GM19452 (cell line): ENCODE measurements around the gene PHF24.

Experiments
- ATAC-seq: cut with Tn5 transposase; IDR thresholded peaks from one replicate; pipeline ENCODE4 v1.9.1; 2021; ENCODE audit not compliant: unreplicated experiment

PHF24 gene

GRCh38 chr9:34982361-34982760 lies 24.3 kb downstream of the PHF24 start:
- ATAC-seq = no peak

DNA sequence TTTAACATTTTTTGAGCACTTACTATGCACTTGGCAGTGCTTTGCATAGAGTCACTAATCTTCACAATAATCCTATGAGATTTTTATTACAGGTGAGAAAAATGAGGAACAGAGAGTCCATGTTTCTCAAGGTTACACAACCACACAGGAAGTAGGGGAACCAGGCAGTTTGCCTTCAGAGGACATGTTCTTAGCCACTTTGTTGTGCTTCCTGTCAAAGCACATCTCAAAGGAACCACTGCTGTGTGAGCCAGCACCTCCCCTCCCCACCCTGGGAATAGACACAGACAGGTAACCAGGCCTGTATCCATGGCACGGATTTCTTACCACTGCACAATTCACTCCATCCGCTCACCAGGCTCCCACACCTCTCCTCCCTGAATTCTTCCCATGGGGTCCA lies 25.1 kb downstream of the PHF24 start:
- peak; percentile 66 for ATAC-seq

DNA sequence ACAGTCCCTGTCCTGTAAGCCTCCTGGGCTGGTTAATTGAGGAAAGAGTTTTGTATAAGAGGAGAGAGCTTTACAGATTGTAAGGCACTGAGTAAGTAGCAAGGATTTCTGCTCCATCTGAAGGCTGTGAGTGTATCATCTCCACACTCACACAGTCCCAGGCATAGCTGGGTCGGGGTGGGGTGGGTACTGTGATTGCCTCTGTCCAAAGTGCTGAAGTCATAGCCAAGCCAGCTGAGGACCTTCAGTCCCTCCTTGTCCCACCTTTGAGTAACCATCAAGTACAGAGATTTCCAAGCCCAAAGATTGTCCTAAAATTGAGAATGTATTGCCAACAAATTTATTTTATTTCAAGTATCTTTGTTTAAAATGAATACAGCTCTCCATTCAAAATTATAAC lies 26.0 kb downstream of the PHF24 start:
- ATAC-seq = no peak

DNA sequence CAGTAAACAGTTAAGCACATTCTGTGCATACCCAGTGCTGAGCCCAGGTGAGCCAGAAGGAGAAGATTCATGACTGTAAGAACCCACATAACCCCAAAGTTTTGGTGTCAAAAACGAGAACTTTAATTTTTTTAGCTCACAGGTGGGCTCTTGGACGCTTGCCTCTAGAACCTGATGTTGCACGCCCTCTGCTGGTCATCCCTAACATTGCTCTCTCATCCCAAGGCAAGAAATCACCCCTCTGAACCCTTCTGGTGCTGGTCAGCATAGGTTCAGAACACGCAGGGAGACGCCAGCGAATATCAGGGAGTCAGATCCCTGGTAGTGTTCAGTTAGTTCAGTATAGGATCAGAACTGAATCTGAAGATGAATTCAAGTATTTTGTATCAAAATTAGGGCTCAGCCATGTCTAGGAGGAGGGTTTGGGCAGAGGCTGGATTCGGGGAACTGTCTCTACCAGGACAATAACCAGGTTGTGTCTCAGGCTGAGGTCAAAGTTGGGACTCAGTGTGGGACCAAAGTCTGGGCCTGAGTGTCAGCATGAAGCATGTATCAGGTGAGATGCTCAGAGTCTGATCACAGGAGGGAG lies 27.3 kb downstream of the PHF24 start:
- no peak for ATAC-seq

GRCh38 chr9:34986540-34987047 lies 28.5 kb downstream of the PHF24 start:
- ATAC-seq = no peak

GRCh38 chr9:34987160-34987901 lies 29.2 kb downstream of the PHF24 start:
- no peak for ATAC-seq

- ATAC-seq = no peak
Measured at GRCh38 chr9:34988218-34989002, 30.3 kb downstream of the PHF24 start.

DNA sequence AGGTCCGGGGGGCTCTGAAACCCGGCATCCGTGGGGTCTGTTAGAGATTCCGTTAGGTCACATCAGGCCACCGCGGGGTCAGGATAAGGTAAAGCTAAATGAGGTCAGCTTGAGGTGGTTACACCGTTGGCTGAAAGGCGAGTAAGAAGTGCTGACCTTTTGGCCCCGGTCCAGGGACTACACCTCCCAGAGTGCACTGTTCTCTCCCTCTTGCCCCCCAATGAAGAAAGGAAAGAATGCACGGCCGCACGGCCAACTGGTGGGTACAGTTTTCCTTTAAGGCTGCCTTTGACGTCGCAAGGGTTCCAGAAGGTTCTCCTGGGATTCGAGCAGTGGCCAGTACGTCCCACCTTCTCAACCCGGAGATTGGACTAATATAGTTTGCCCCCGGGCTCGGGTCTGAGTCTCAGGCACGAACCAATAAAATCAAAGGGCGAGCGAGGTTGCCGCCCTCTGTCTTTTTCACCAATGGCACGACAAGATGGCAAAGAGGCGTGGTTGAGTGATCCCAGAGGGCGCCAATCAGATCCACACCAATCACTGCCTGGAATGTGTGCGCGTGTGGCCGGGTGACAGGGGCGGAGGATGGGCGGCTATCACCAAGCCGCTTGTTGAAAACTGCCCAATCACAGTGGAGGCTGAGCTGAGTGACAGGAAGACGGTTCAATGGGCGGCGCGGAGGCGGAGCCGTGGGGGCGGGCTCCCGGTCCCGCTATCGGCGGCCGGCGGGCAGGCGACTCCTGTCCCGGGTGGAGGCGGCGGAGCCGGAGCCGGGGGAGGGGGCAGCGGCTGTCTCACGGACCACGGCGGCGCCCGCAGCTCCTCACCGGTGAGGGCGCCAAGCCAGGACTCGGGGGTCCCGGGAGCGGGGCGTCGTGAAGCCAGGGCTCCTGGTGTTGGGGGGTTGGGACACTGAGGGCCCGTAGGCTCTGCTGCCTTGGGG lies 31.2 kb downstream of the PHF24 start, which contains the start of gene DNAJB5:
Gene DNAJB5 (plus strand): TSS at position 743 of the 943 bp plus-strand sequence. CDS start 886 bp downstream, outside the sequence.
- ATAC-seq = peak; percentile 89

- no peak for ATAC-seq
Measured at GRCh38 chr9:34989946-34990635, 32.0 kb downstream of the PHF24 start.

DNA sequence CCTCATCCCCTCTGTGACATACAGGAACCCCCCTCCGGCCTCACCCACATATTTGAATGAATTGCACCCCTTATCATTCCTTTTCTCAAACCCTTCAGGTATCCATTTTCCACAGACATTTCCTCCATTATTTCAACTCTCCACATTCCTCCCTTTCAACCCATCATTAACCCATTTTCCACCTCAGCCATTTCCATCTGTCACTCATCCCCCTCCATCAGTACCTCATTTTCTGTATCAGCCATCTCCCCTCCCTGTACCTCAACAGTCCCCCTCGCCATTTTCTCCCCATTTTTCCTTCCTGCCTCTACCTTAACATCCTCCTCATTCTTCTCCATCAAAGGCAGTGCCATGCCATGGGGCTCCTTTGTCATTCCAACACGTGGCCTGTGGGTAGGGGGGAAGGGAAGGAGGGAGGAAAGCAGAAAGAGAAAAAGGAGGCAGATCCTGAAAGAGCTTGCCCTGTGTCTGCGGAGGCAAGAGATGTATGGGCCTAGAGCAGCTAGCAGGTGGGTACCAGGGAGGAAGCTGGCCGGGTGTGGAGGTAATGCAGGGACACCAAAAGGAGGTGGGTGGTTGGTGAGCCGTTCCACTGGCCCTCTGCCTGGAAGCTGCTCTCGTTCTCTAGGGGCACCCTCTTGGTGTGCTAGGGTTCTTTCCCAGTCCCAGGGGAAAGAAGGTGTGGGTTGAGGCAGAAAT lies 33.0 kb downstream of the PHF24 start:
- ATAC-seq = no peak

DNA sequence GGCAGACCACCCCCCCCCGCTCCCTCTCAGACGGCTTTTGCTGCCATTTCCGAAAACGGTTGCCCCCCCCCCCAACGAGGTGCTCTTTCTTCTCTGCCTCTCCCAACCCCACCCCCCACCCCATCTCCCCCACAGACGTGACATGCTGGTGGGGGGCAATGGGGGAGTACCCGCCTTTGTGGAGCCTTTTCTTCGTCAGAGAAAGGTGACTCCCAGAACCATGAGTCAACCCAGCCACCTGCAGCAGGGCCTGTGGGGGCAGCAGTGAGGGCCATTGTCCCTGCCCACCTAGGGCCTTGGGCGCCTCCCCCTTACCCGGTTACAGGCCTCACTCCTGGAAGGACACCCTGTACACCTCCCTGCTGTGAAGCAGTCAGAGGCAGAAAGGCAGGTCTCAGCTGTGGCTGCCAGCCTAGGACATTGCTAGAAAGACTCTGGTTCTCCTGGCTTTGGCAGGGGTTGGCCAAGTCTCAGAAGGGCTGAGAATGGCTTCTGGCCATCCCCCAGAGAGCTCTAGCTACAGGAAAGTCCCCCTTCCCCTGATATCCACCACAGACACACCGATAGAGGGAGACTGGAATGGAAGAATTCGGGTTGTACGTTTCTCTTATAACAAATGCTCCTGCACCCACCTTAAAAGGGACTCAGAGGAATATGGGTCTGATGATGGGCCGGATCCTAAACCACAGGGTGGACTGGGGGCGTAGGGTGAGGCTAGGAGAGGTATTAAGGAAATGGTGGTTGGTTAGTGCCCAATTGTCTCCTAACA lies 33.7 kb downstream of the PHF24 start:
- no peak for ATAC-seq

DNA sequence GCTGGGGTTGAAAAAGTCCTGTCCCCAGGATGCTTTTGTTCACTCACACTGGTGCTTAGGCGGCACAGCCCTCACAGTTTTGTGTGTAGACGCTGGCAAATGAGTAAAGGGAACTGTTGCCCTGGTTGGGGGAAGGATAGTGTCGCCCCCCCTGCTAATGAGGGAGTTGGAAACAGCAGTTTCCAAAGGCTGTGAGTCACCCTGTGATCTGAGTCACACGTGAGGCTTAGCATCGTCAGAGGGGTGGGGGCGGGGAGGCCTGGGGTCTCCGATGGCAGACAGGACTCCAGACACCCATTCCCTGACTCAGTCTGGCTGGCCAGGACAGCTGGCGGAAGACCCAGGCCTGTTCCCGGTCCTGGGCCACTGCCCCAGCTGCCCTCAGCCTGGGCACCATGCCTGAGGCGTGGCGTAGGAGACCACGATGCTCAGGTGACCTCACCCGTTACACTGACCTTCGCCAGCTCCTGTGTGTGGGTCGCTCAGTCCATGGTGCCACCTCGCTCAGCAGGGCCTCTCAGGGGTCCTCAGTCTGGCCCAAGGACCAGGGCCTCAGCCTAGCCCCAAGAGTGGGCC lies 34.4 kb downstream of the PHF24 start:
- ATAC-seq = no peak

- no peak for ATAC-seq
Measured at GRCh38 chr9:34993502-34994259, 35.6 kb downstream of the PHF24 start.

DNA sequence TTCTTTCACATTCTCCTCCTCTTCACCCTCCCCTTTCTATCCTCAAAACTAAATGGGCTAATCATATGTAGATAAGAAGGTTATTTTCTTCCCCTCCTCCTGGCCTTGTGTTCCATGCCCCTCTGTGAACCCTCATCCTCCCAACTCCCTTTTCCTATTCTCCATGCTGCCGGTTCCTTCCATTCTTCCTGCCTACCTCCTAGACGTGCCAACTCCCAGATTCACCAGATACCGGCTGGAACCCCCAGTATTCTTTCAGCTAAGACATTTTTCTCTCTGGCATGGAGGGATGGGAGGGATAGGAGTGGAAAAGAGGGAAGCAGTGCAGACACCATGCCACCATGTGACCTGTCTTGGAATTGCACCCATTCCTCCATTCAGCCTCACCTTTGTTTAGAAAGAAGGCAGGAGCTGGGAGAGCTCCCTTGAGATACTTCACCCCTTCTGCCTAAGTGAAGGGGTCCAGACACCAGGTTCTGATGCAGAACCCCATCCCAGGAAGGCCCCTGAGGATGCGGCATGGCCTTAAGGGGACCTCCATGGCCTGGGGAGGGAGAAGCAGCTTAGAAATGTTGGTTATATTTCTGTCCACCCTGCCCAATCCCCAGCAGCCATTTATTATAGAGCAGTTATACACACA lies 36.3 kb downstream of the PHF24 start:
- no peak for ATAC-seq

- no peak for ATAC-seq
Measured at GRCh38 chr9:34994900-34995669, 37.0 kb downstream of the PHF24 start.

GRCh38 chr9:34995670-34996060 lies 37.6 kb downstream of the PHF24 start:
- ATAC-seq = no peak
